ENCODE data around the gene ARF4. TPM values are rescaled to one million over a fixed set of nuclear protein-coding genes. Genes with fewer than 3 reads are reported as not detected.

Gene ARF4
- total and polyA plus RNA-seq, 2 of the 4 experiments (the other 2 are of a cell fraction) = 172 to 412 TPM

DNA sequence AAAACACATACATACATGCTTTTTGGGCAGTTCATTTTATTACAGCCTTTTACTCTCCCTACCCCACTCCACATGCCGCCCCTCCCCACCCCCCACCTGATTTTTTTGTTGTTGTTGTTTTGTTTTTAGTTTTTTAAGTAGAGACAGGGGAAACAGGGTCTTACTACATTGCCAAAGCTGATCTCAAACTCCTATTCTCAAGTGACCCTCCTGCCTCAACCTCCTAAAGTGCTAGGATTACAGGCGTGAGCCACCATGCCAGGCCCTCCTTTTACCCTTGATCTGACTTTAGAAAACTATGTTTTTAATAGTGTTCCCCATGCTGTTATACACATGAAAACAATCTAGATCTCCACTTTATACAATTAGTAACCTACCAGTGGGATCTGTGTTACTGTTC lies 26.3 kb downstream of the ARF4 start:
- Histone ChIP-seq H2BK120ac (ENCODE audit: low read depth, low read length) (no peak overlapping the region), H2AK9ac (replicated peaks; ENCODE audit: low read depth, low read length, poor library complexity) (no peak overlapping the region), H3K9me3 (ENCODE audit: control insufficient read depth, insufficient read depth, low read length) (no peaks in the 10 kb centered on the region), H2AK5ac (ENCODE audit: low read depth, low read length) (no peak overlapping the region), H3K4me1 (ENCODE audit: control insufficient read depth, insufficient read depth, low read length) (no peaks in the 10 kb centered on the region), H3K56ac (ENCODE audit: extremely low read depth, insufficient read depth, low read length) (no peak overlapping the region), H3K36me3 (ENCODE audit: control insufficient read depth, insufficient read depth, low read length) (peaks cover 44% of the 10 kb centered on the region), H3K27ac (ENCODE audit: insufficient read depth, low read length) (no peak overlapping the region), H3K4me2 (ENCODE audit: low read depth, low read length) (no peak overlapping the region), H3K23ac (ENCODE audit: low read depth, low read length) (no peak overlapping the region), H3K4ac (ENCODE audit: low read depth, low read length) (no peak overlapping the region), H3K9ac (ENCODE audit: low read depth, low read length) (no peak overlapping the region), H4K8ac (ENCODE audit: low read depth in 2 of 2, low read length in 2 of 2) (no peak overlapping the region), H4K20me1 (ENCODE audit: insufficient read depth, low read length) (peaks cover 59% of the 10 kb centered on the region), H2BK15ac (ENCODE audit: low read depth, low read length) (no peak overlapping the region), H3K9me1 (ENCODE audit: insufficient read depth, low read length) (0 out of 2 replicates have a peak, but pooled peaks cover 3% of the 10 kb centered on the region), H2BK5ac (ENCODE audit: low read depth, low read length, poor library complexity, severe bottlenecking) (no peak overlapping the region), H4K91ac (ENCODE audit: insufficient read depth, low read depth, low read length) (no peak overlapping the region), H3K4me3 (ENCODE audit: insufficient read depth, low read depth, low read length) (no peak overlapping the region), H4K5ac (ENCODE audit: low read depth, low read length) (no peak overlapping the region), H3K27me3 (ENCODE audit: control insufficient read depth, insufficient read depth, low read length) (no peaks in the 10 kb centered on the region), H3K79me1 (ENCODE audit: low read depth in 1 of 2, low read length in 2 of 2) (peaks cover 7 to 51% of the 10 kb centered on the region in 2 experiments; a peak in 3 of 4 replicates), H3K14ac (replicated peaks; ENCODE audit: low read depth, low read length) (no peak overlapping the region), H2BK20ac (ENCODE audit: low read depth, low read length) (no peak overlapping the region), H2AFZ (replicated peaks; ENCODE audit: low read length, poor library complexity) (no peak overlapping the region), H3K18ac (ENCODE audit: low read depth, low read length) (no peak overlapping the region)
- no peak for TF ChIP-seq MAFK (IDR thresholded peaks at IDR 0.05; ENCODE audit: low read depth, low read length)
- no peak for TF ChIP-seq RAD21 (IDR thresholded peaks at IDR 0.05; ENCODE audit: low read length)
- TF ChIP-seq ELK1 (IDR thresholded peaks at IDR 0.05; ENCODE audit: borderline replicate concordance, low read depth, low read length) = no peak
- in situ Hi-C loops (cut with MboI; ENCODE audit: low sequenced_read_pairs) (loop anchor here (25.0 kb wide), 1 partner anchor 409 kb away; the partner anchor contains the start of gene IL17RD), intact Hi-C loops (cut with micrococcal nuclease) (no loop called here), dilution Hi-C loops (cut with HindIII; ENCODE audit: low sequenced_read_pairs, unreplicated experiment) (no loop called here)
- DNase-seq (no peak), ATAC-seq (ENCODE audit: low read depth) (no peak)
- ChIA-PET POLR2A (ENCODE audit: unreplicated experiment) (interaction anchor here (0.6 kb wide), 2 partner anchors 229 to 299 kb away, joined by 3 to 13 read pairs; no protein-coding TSS in a partner anchor), CTCF (interaction anchor here (0.7 kb wide), 1 partner anchor 338 kb away, joined by 4 read pairs; no protein-coding TSS in a partner anchor)
- no CpG with 5 or more reads among the region's 2 CpGs for WGBS, 2 experiments (ENCODE audit: extremely low coverage in 2 of 2, insufficient read length in 1 of 2)
- BruUV-seq (replicated peaks) = no TSS peak

All from IMR-90 (cell line).